Keratinocyte (primary cell): ENCODE results near the gene RAB27B. TPM values are rescaled to one million over a fixed set of nuclear protein-coding genes. Genes with fewer than 3 reads are reported as not detected.

Source experiments
- DNase-seq: peaks from one replicate; pipeline ENCODE4 v3.0.0-alpha.2; 2011; ENCODE audit warnings: low read depth, missing footprints, low spot score
- FAIRE-seq: peaks from 2 replicates; lab custom pipeline; 2011; peaks lifted over from hg19 to GRCh38; lab: Jason Lieb, UNC
- H2AFZ ChIP-seq: 2 replicates; pipeline ENCODE4 v1.6.0; 2012; ENCODE audit warnings: low read length, control low read depth, inconsistent platforms; ENCODE audit not compliant: control insufficient read depth
- H3K27ac ChIP-seq: 2 replicates; pipeline ENCODE4 v1.5.1; 2011; ENCODE audit warnings: low read length; ENCODE audit not compliant: control insufficient read depth, insufficient read depth
- H3K27me3 ChIP-seq: 3 replicates; pipeline ENCODE4 v1.6.0; 2011; ENCODE audit warnings: low read length; ENCODE audit not compliant: control insufficient read depth, insufficient read depth; ENCODE audit errors: extremely low read depth
- H3K36me3 ChIP-seq, 2 experiments: 2 replicates in 1 of 2; 3 replicates in 1 of 2; pipeline ENCODE4 v1.5.1; 2011; ENCODE audit warnings: low read length in 2 of 2, mild to moderate bottlenecking in 1 of 2; ENCODE audit not compliant: control insufficient read depth in 2 of 2, insufficient read depth in 2 of 2; ENCODE audit errors: extremely low read depth in 1 of 2
- H3K4me1 ChIP-seq: 3 replicates; pipeline ENCODE4 v1.5.1; 2011; ENCODE audit warnings: low read length; ENCODE audit not compliant: control insufficient read depth, insufficient read depth; ENCODE audit errors: extremely low read depth
- H3K4me2 ChIP-seq: 3 replicates; pipeline ENCODE4 v1.6.0; 2011; ENCODE audit warnings: low read depth, low read length; ENCODE audit not compliant: control insufficient read depth, insufficient read depth; ENCODE audit errors: extremely low read depth
- H3K4me3 ChIP-seq, 3 experiments: fragments of 200-600 bp in 1 of 3; sonication (generic) in 1 of 3; 2 replicates in 2 of 3; 3 replicates in 1 of 3; pipeline ENCODE4 v1.5.1; 2011 to 2016; ENCODE audit warnings: low read length in 3 of 3, mild to moderate bottlenecking in 3 of 3, control low read depth in 2 of 3, inconsistent platforms in 1 of 3, low read depth in 1 of 3, mixed read lengths in 1 of 3, mixed run types in 1 of 3, moderate library complexity in 1 of 3; ENCODE audit not compliant: control insufficient read depth in 2 of 3, insufficient read depth in 2 of 3; ENCODE audit errors: extremely low read depth in 1 of 3
- H3K79me2 ChIP-seq: 2 replicates; pipeline ENCODE4 v1.6.0; 2012; ENCODE audit warnings: low read length; ENCODE audit not compliant: control insufficient read depth, insufficient read depth
- H3K9ac ChIP-seq: 3 replicates; pipeline ENCODE4 v1.6.0; 2011; ENCODE audit warnings: low read length; ENCODE audit not compliant: control insufficient read depth, insufficient read depth; ENCODE audit errors: extremely low read depth
- H3K9me1 ChIP-seq: 3 replicates; pipeline ENCODE4 v1.6.0; 2011; ENCODE audit warnings: low read length; ENCODE audit not compliant: control insufficient read depth, insufficient read depth; ENCODE audit errors: extremely low read depth
- H3K9me3 ChIP-seq: 2 replicates; pipeline ENCODE4 v1.5.1; 2012; ENCODE audit warnings: low read depth, low read length; ENCODE audit not compliant: control insufficient read depth
- H4K20me1 ChIP-seq: 3 replicates; pipeline ENCODE4 v1.6.0; 2011; ENCODE audit warnings: low read length; ENCODE audit not compliant: control insufficient read depth, insufficient read depth; ENCODE audit errors: extremely low read depth
- CTCF ChIP-seq, 3 experiments: IDR thresholded peaks in 1 of 3; conservative IDR thresholded peaks in 1 of 3; optimal IDR thresholded peaks in 1 of 3; 2 replicates in 2 of 3; 3 replicates in 1 of 3; pipeline versions ENCODE3 to v1.5.1; 2011; ENCODE audit warnings: low read length in 3 of 3, mild to moderate bottlenecking in 3 of 3, moderate library complexity in 2 of 3, control low read depth in 1 of 3, inconsistent platforms in 1 of 3; ENCODE audit not compliant: insufficient read depth in 2 of 3; ENCODE audit errors: extremely low read depth in 1 of 3
- EZH2 ChIP-seq: IDR thresholded peaks from one replicate; pipeline ENCODE4 v1.6.1; 2012; ENCODE audit warnings: inconsistent platforms, mild to moderate bottlenecking, low read length, moderate library complexity
- dilution Hi-C: fragments of 300-500 bp; cut with MboI; formaldehyde crosslinking; loops from one replicate; pipeline ENCODE4 v1.7.0; 2020; ENCODE audit warnings: low sequenced_read_pairs; ENCODE audit not compliant: extremely low pct_ligation_motif_present
- polyA plus RNA-seq, 5 experiments: library from polyadenylated mRNA; depleted of rRNA in 3 of 5; stranded (reverse) in 3 of 5; stranded (forward) in 1 of 5; unstranded in 1 of 5; fragments of >200 nt; gene quantifications; 1 replicate in 1 of 5; 2 replicates in 3 of 5; 3 replicates in 1 of 5; pipeline versions ENCODE4 v1.2.1 to v1.2.3, GENCODE V29; 2011 to 2012; ENCODE audit warnings: missing spikeins in 2 of 5, low read depth in 1 of 5, low replicate concordance in 1 of 5

Gene RAB27B
- polyA plus RNA-seq, 1 donor (not counting 4 experiments of a cell fraction or from before 2014, with no cell fraction given), result 4.2 TPM

GRCh38 chr18:54879691-54880090 is 51.4 kb downstream of the RAB27B start:
- H3K27me3 ChIP-seq, result no peaks in the 10 kb centered on the region
- H3K4me1 ChIP-seq, result peaks cover 16% of the 10 kb centered on the region
- H3K4me2 ChIP-seq, result no peak overlapping the region
- TF ChIP-seq CTCF (optimal IDR thresholded peaks at IDR 0.05 in 1 of 3, IDR thresholded peaks at IDR 0.05 in 1 of 3, conservative IDR thresholded peaks at IDR 0.05 in 1 of 3; ENCODE audit: extremely low read depth in 1 of 3, insufficient read depth in 2 of 3, low read length in 3 of 3), result no peak
- TF ChIP-seq EZH2, result no peak
- DNase-seq (no peak), FAIRE-seq (no peak)
- no peak overlapping the region for H3K4me3 ChIP-seq
- no peaks in the 10 kb centered on the region for H3K79me2 ChIP-seq
- H2AFZ ChIP-seq, result no peak overlapping the region
- no peaks in the 10 kb centered on the region for H4K20me1 ChIP-seq
- no peak overlapping the region for H3K9ac ChIP-seq
- H3K9me3 ChIP-seq, result no peaks in the 10 kb centered on the region
- H3K36me3 ChIP-seq, result peaks cover 0 to 2% of the 10 kb centered on the region in 2 experiments
- dilution Hi-C loops, result no loop called here
- no peak overlapping the region for H3K27ac ChIP-seq
- H3K9me1 ChIP-seq, result no peaks in the 10 kb centered on the region

- peak; percentile 90 for FAIRE-seq
- peaks cover 0 to 2% of the 10 kb centered on the region in 2 experiments for H3K36me3 ChIP-seq
- peak overlapping the region; percentile 34 for H3K4me2 ChIP-seq
- TF ChIP-seq CTCF (optimal IDR thresholded peaks at IDR 0.05 in 1 of 3, IDR thresholded peaks at IDR 0.05 in 1 of 3, conservative IDR thresholded peaks at IDR 0.05 in 1 of 3; ENCODE audit: extremely low read depth in 1 of 3, insufficient read depth in 2 of 3, low read length in 3 of 3) (no peak), EZH2 (no peak)
- no peaks in the 10 kb centered on the region for H3K79me2 ChIP-seq
- H3K9ac ChIP-seq, result no peak overlapping the region
- peak; percentile 68 for DNase-seq
- H3K9me3 ChIP-seq, result no peaks in the 10 kb centered on the region
- peak overlapping the region; percentile 65 for H3K27ac ChIP-seq
- H4K20me1 ChIP-seq, result no peaks in the 10 kb centered on the region
- no peak overlapping the region for H3K4me3 ChIP-seq
- no peaks in the 10 kb centered on the region for H3K9me1 ChIP-seq
- no peaks in the 10 kb centered on the region for H3K27me3 ChIP-seq
- dilution Hi-C loops, result no loop called here
- peaks cover 16% of the 10 kb centered on the region for H3K4me1 ChIP-seq
- no peak overlapping the region for H2AFZ ChIP-seq
These were observed 52.3 kb downstream of the RAB27B start for GRCh38 chr18:54880395-54881105.
